Astrocyte of the hippocampus (primary cell): ENCODE data around the gene NFE2L1.
"Not testable (repeated sequence)": the region's sequence is repeated elsewhere in the genome, so short reads cannot be mapped to it uniquely, and the experiment has no call there.

Source experiments
- DNase-seq: peaks from one replicate; pipeline ENCODE4 v3.0.0; 2011; ENCODE audit warnings: low read depth, low spot score

Gene NFE2L1, protein sequence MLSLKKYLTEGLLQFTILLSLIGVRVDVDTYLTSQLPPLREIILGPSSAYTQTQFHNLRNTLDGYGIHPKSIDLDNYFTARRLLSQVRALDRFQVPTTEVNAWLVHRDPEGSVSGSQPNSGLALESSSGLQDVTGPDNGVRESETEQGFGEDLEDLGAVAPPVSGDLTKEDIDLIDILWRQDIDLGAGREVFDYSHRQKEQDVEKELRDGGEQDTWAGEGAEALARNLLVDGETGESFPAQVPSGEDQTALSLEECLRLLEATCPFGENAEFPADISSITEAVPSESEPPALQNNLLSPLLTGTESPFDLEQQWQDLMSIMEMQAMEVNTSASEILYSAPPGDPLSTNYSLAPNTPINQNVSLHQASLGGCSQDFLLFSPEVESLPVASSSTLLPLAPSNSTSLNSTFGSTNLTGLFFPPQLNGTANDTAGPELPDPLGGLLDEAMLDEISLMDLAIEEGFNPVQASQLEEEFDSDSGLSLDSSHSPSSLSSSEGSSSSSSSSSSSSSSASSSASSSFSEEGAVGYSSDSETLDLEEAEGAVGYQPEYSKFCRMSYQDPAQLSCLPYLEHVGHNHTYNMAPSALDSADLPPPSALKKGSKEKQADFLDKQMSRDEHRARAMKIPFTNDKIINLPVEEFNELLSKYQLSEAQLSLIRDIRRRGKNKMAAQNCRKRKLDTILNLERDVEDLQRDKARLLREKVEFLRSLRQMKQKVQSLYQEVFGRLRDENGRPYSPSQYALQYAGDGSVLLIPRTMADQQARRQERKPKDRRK

DNA sequence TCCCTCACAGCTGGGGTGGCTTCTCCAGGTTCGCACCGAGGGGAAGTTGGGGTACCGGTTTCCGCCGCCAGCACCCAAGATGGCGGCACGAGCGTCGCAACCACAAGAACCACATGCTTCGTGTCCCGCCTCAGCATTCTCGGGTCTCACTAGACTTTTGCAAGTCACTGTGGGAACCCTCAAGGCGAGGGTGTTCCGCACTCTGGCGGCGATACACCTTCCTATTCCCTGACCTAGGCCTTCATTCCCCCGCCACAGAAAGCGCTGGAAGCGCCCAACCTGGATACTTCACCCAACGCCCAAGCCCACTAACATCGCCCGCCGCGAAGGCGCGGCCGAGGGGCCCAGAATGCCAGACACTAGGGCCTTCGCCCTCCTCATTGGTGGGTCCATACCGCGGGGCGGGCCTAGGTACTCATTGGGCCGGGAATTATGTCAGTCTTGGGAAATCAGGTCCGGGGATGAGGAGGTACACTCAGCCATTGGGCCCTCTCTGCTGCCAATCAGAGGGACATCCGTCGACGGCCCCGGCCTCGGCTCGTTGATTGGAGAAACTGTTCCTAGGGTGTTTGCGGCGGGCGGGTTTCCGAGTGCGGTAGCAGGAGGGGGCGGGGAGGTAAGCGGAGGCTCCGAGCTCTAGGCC is at the start of gene NFE2L1:
Gene NFE2L1 (plus strand): TSS at position 619 of the 643 bp plus-strand sequence. CDS start 2,760 bp downstream, outside the sequence.
- DNase-seq, result peak; percentile 100

DNA sequence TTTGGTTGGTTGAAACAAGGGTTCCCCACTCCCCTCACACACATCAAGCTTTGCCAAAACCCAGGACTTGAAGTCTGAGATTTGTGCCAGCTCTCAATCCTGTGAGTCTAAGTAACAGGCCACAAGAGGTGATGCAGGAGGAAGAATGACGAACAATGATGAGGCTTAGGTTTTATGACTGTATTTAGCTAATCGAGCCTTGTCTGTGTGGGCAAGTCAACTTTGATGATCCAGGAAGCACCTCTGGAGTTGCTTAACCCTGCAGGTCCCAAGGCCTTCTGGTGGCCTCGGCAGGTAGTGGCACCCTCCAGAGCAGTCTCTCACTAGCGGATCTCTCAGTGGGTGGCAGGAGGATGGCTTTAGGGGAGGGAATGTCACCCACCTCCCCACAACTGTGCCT is 48.6 kb upstream of the NFE2L1 start:
- no peak for DNase-seq

DNA sequence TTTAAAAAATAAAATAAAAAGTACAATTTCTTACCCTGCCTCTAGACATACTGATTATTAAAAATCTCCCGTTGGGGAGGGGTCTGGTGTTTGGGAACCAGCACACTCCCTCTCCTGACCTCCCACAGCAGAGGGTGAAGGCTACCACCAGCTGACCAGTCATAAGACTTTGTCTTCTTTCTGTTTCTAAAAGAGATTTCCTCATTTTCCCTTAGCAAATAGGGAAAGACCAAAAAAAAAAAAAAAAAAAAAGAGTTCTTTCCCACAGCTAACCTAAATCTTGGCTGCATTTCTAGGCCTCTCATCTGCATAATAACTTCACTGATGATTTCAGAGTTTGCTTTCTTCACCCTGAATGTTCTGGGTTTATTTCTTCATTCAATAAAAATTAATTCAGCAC is 47.0 kb upstream of the NFE2L1 start:
- DNase-seq, result no peak

DNA sequence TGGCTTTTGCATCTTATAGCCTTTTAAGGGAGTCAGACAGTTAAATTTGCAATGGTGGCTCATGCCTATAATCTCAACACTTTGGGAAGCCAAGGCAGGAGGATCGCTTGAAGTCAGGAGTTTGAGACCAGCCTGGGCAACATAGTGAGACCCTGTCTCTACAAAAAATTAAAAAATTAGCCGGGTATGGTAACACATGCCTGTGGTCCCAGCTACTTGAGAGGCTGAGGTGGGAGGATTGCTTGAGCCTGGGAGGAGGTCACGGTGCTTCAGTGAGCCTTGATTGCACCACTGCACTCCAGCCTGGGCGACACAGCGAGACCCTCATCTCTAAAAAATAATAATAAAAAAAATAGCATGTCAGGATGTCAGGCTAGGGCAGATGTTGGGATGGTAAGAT is 46.5 kb upstream of the NFE2L1 start:
- DNase-seq, result not testable (repeated sequence)

DNA sequence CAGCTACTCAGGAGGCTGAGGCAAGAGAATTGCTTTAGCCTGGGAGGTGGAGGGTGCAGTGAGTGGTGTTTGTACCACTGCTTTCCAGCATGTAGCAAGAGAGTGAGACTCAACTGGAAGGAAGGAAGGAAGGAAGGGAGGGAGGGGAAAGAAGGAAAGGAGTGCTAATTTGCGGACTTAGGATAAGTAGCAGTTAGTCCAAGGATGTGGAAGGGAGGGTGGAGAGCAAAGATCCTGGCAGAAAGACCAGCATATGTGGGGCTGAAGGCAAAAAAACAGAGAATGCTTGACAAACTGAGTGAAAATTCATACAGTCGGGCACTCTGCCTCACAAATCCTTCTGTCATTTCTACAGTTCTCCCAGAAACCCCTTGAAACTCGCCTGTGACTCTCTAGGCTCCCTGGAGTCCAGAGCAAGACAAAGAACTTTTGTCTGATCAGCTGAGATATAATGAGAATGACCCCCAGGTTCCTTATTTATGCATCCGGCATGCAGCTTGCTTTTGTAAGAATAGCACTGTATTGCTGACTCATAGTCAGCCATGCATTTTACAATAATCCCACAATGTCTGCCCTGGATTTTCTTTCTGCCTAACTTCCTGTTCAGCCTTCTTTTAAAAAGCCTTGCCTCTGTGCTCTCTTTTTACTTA is 45.8 kb upstream of the NFE2L1 start:
- peak; percentile 89 for DNase-seq

DNA sequence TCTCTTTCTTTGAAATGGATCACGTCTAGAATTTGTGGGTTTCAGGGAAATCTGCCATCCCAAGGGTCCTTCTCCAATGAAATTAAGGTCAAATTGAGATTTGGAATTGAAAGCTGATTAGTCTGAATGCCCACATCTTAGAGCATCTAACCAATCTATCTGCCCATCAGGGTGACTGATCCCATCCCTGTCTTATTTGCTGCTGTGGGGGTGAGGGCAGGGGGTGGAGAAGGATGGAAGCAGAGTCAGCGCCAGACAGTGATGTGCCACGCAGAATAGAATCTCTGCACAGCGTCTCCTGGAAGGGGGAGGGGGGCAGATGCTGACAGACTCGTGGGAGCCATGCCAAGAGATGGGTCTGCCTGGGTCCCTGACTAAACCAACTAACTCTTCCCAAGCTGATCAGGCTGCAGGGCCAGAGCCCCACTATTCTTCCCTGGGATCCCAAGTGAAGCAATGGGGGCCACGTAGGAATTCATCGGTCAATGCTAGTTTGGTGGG is 45.2 kb upstream of the NFE2L1 start:
- no peak for DNase-seq

DNA sequence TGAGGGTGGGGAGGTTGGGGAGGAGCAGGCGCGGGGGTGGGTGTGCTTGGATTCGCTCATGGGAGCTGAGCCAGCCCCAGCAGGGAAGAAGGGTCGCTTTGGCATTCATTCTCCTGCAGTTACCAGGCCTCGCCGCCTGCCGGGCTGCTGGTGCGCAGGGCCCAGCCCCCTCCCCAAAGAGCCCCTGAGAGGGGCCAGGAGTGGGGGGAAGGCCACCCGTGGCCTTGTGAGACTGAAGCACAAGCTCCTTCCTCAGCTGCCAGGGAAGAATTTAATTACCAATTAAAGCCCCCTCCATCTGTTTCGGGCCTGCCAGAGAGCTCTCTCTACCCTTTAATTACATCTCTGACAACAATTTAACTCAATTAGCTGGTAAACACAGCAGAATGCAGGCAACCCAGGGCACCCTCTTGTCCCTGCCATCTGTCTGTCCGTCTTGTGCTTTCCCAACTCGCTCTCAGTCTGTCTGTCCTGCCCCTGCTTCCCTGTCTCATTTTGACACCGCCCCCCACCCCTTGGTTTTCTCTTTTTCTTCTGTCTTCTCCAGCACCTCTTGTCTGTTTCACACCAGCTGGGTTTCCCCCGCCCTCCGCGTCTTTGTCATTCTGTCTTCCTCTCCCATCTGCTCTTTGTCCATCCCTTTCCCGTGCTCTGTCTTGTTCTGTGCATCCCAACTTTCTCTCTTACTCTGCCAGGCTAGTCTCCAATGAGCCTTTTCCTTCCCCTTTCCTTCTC is 44.6 kb upstream of the NFE2L1 start:
- DNase-seq, result peak; percentile 70

DNA sequence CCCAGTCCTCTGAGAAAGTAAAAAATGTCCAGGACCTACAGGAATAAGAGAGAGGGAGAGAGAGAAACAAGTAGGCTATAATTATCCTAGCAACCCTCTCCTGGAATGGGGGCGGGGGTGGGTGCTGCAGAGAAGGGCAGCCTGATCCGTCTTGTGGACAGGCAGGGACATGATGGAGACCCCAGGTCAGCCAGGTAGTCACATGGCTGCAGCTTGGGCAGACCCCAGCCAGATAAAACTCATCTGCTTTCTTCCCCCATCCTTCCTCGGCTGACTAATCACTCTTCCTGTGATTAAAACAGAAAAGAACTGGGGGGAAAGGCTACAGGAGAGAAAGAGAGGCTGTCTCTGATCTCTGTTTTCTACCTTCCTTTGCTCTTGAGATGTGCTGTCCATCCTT is 43.2 kb upstream of the NFE2L1 start:
- DNase-seq, result no peak

DNA sequence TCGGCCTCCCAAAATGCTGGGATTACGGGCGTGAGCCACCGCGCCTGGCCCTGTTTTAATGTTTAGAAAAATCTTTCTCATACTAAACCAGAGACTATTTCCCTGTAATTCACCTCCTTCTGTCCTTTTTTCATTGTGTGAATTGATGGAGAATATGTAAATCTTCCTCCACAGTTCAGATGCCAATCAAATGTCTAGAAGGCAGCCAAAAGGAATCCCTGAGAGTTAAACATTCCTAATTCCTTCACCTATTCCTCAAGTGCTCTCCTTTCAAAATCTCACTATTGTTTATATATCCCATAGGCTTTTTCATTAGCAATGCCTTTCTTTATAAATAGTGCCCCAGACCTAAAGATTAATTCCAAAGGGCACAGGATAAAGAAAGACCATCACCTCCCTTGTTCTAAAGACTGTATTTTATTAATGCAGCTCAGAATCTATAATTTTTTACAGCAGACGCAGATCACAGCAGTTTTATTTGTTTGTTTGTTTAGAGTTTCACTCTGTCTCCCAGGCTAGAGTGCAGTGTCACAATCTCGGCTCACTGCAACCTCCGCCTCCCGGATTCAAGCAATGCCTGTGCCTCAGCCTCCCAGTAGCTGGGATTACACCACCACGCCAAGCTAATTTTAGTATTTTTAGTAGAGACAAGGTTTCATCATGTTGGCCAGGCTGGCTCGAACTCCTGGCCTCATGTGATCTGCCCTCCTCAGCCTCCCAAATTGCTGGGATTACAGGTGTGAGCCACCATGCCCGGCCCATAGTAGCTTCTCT is 41.0 kb upstream of the NFE2L1 start:
- no peak for DNase-seq

DNA sequence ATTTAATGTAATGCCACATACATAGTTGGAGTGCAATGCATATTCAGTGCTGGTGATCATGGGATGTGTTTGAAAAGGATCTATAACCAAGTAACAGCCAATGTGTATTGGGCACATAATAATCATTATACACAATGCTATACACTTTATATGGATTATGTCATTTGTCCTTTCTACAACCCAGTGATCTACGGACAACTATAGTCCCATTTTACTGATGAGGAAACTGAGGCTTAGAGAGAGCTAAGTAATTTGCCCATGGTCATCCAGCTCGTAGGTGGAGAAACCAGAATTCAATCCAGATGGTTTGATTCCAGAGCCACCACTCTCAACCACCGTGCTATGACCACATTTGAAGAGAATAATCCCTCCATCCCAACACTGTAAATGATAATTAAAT is 38.0 kb upstream of the NFE2L1 start:
- no peak for DNase-seq

DNA sequence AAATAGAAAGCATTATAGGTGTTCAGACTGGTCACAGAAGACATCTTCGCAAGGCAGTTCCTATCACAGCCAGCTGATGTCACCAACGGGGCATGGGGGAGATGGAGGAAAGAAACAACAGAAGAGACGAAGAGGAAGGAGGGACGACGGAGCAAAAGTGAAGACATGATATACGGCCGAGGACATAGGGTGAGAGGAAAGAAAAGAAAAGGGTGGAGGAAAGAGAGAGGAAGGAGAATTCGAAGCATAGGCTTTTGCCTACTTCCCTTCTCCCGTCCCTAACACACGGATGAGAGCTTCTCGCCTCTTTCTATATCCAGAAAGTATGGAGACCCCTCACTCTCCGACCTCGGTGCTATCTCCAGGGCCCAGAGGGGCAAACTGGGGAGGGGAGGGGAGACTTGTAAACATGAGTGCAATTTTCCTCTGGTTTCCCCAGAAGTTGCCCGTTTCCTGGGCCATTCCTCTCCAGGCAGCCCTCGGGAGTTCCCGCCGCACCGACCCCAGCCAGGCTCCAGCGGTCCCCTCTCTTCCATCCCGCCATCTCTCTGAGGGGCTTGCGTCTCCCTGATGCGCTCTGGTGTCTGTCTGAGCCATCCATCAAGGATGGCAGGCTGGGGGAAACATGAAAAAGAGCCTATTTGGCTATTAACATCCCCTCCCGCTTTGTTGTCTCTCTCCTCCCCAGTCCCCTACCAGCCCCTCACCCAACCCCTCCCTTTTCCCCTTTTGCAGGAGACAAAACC is 36.6 kb upstream of the NFE2L1 start:
- no peak for DNase-seq

DNA sequence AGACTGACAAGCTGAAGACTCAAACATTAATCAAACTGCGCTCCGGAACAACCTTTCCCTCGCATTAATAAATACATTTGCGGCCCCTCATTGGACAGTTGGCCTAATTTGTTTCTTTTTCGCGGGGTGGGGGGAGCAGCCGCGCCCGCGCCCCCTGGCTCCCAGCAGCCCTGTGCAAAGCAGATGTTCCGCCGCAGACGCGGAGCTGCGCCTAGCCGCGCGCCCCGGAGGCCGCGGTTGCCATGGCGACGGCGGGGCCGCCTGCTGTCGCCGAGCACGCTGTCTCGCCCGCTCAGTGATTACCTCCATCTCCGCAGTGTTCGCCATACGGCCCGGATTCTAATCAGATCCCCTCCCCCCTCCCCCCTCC is 36.0 kb upstream of the NFE2L1 start:
- peak; percentile 65 for DNase-seq

DNA sequence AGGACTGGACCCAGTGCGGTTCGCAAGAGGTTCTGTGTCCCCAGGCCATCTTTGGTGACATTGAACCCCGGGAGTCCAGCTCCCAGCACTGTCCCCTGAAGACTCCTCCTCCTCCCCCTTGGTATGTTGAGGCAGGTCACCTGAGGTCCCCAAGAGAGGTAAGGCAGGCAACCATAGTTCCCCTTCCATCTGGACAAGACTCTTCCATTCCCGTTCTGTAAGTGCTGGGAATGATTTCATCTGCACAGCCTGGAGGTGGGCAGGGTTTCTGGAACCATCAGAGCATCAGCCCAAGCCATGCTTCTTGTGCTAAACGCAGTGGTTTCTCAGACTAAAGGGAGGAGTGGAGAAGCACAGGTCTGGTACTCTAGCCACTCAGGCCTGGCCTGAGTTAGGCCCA is 35.5 kb upstream of the NFE2L1 start:
- DNase-seq, result no peak

DNA sequence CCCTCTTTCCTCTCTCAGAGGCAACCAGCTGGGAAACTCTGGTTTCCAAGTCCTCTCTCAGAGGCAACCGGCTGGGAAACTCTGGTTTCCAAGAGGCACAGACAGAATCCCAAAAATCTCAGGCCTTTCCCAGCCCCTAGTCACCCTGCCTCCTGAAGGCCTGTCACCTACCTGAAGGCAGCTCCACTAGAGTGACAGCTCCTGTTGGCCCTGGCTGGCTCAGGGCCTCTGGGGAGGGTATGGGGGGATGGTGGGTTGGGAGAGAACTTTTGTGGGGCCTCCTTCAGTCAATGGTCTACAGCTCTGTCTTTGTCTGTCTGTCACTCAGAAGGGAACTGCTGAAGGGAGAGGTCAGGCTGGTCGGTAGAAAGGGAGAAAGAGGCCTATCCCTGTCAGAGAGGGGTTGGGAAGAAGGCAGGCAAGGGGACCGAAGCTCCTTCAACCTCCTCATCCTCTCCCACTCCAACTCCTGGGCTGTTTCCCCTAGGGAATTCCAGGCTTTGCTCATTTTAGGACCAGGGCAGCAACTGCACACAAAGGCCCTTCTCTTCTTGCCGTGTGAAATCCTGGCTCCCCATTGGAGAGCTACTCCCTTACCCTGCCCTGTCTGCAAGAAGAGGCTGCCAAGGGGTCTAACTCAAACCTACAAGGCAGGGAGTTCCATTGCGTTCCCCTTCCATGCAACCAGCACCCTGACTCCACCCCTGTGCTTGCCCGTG is 34.1 kb upstream of the NFE2L1 start:
- DNase-seq, result no peak

DNA sequence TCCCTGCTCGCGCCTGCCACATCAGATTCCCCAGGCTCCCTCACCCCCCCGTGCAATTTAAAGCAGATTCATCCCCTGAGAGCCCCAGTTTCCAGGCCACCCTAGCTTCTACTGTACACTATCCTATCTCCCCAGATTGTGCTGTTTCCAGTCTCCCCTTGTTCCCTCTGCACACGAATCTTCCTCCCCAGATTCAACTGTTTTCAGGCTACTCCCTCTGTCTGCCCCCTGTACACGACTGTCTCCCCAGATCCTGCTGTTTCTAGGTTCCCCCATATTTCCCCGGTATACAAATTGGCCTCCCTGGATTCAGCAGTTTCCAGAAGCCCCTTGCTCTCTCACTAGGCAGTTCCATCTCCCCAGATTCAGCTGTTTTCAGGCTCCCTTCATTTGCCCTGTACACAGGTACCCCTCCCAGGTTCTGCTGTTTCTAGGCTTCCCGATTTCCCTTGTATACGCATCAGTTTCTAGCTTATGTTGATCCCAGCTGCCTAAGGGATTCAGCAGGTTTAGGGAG is 33.5 kb upstream of the NFE2L1 start:
- DNase-seq, result no peak

DNA sequence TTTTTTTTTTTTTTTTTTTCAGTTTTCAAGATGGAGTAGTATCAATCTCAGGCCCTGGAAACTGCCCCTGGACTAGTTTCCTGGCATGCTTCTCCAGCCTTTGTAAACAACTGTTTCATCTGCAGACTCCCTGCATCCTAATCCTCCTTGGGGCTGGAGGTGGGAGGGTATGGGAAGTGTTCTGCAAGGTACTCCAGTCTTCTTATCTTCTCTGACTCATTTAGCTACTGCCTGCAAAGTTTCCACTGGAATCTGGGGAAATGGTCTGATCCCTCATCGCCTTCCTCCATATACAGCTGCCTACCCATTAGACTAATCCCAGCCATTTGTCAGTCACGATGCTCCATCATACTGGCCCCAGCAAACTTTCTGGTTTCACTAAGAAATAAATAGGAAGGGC is 32.0 kb upstream of the NFE2L1 start:
- DNase-seq, result peak; percentile 68

DNA sequence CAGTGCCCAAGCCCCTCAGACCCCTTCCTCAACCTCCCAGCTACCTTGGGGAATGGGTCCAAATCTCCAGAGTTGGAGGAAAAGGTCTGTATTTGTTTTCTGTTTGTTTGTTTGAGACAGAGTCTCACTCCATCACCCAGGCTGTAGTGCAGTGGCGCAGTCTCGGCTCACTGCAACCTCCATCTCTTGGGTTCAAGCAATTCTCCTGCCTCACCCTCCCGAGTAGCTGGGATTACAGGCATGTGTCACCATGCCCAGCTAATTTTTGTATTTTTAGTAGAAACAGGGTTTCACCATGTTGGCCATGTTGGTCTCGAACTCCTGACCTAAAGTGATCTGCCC is 30.4 kb upstream of the NFE2L1 start:
- not testable (repeated sequence) for DNase-seq

DNA sequence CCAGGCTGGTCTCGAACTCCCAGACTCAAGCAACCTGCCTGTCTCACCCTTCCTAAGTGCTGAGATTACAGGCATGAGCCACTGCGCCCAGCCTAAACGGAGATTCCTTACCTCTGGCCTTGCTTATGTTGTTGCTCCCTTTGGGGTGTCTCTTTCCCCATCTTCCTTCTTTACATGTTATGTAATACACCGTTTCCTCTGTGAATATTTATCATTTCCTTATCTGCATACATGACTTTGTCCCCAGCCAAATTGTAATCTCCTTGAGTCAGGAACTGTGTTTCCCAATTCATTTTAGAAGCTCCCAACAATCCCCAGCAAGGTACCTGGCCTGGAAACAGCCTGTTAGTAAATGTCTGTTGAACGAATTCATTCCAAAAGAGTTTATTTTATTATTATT is 26.2 kb upstream of the NFE2L1 start:
- no peak for DNase-seq

DNA sequence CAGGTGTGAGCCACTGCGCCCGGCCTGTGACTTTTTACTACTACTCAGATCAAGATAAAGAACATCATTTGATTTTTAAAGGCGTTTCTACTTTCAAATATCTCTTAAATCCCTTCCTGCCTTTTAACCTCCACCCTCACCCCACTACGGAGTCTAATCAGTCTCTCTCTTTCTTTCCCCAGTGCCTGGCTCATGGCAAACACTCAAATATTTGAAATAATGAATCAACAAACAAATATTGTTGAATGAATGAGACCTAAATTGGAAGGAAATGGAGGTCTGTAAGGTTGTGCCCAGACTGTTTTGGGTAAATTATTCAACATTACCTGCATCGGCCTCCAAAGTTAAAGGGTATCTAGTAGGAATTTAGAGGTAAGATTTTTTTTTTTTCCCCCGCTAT is 25.3 kb upstream of the NFE2L1 start:
- DNase-seq, result no peak
